GM23338 (cell line): Measurements from ENCODE around the gene ANKRD23. TPM values are rescaled to one million over a fixed set of nuclear protein-coding genes. Genes with fewer than 3 reads are reported as not detected.

Experiments used
- ATAC-seq: fragments of 200-7000 bp; cut with Tn5 transposase; 3 replicates; pipeline ENCODE4 v1.9.1; 2020
- DNase-seq: peaks from one replicate; pipeline ENCODE4 v3.0.0-alpha.2; 2015; ENCODE audit warnings: low spot score
- H2AFZ ChIP-seq: fragments of 200-600 bp; sonication (generic); 2 replicates; pipeline ENCODE4 v1.8.0; 2016; ENCODE audit warnings: antibody characterized with exemption, mild to moderate bottlenecking, moderate library complexity
- H3F3A ChIP-seq: fragments of 200-600 bp; sonication (generic); replicated peaks from 2 replicates; pipeline ENCODE4 v1.8.0; 2017; ENCODE audit warnings: antibody characterized with exemption, mixed run types, low read depth
- H3K27ac ChIP-seq: fragments of 200-600 bp; sonication (generic); 2 replicates; pipeline ENCODE4 v1.6.1; 2016; ENCODE audit warnings: low read depth
- H3K27me3 ChIP-seq: fragments of 200-600 bp; sonication (generic); 2 replicates; pipeline ENCODE4 v1.8.0; 2016; ENCODE audit warnings: mild to moderate bottlenecking, mixed run types, moderate library complexity; ENCODE audit not compliant: insufficient read depth
- H3K36me3 ChIP-seq: fragments of 200-600 bp; sonication (generic); 2 replicates; pipeline ENCODE4 v1.8.0; 2016; ENCODE audit warnings: mild to moderate bottlenecking; ENCODE audit not compliant: insufficient read depth
- H3K4me1 ChIP-seq: fragments of 200-600 bp; sonication (generic); 2 replicates; pipeline ENCODE4 v1.8.0; 2016; ENCODE audit warnings: mild to moderate bottlenecking, moderate library complexity; ENCODE audit not compliant: insufficient read depth
- H3K4me2 ChIP-seq: fragments of 200-600 bp; sonication (generic); 2 replicates; pipeline ENCODE4 v1.7.1; 2017; ENCODE audit warnings: mixed run types
- H3K4me3 ChIP-seq: fragments of 200-600 bp; sonication (generic); 2 replicates; pipeline ENCODE4 v1.6.1; 2016; ENCODE audit warnings: mixed run types
- H3K79me2 ChIP-seq: fragments of 200-600 bp; sonication (generic); replicated peaks from 2 replicates; pipeline ENCODE4 v1.8.0; 2017; ENCODE audit warnings: mild to moderate bottlenecking; ENCODE audit not compliant: insufficient read depth
- H3K9me2 ChIP-seq: fragments of 200-600 bp; sonication (generic); 2 replicates; pipeline ENCODE4 v1.8.0; 2017; ENCODE audit not compliant: insufficient read depth
- H4K20me1 ChIP-seq: fragments of 200-600 bp; sonication (generic); replicated peaks from 2 replicates; pipeline ENCODE4 v1.8.0; 2017; ENCODE audit warnings: mild to moderate bottlenecking; ENCODE audit not compliant: insufficient read depth
- H3K27ac Mint-ChIP-seq: 2 replicates; pipeline ENCODE4 v1.8.0; 2020; ENCODE audit warnings: inconsistent platforms, mild to moderate bottlenecking, moderate library complexity, mixed read lengths
- H3K27me3 Mint-ChIP-seq: 3 replicates; pipeline ENCODE4 v1.8.0; 2022; ENCODE audit warnings: low read depth, mild to moderate bottlenecking, moderate library complexity, mixed read lengths, inconsistent platforms; ENCODE audit not compliant: insufficient read depth, poor library complexity
- H3K36me3 Mint-ChIP-seq: 3 replicates; pipeline ENCODE4 v1.8.0; 2021; ENCODE audit warnings: low read depth, mild to moderate bottlenecking, inconsistent platforms, moderate library complexity, mixed read lengths
- H3K4me1 Mint-ChIP-seq: 3 replicates; pipeline ENCODE4 v1.8.0; 2020; ENCODE audit warnings: mild to moderate bottlenecking, inconsistent platforms, mixed read lengths
- H3K4me3 Mint-ChIP-seq: 3 replicates; pipeline ENCODE4 v1.8.0; 2021; ENCODE audit warnings: moderate library complexity, mild to moderate bottlenecking, inconsistent platforms, mixed read lengths
- H3K9me3 Mint-ChIP-seq: 3 replicates; pipeline ENCODE4 v1.8.0; 2020; ENCODE audit warnings: moderate library complexity, mild to moderate bottlenecking, inconsistent platforms, mixed read lengths
- ETS1 ChIP-seq: IDR thresholded peaks from 2 replicates; pipeline ENCODE4 v1.6.1; 2016; ENCODE audit warnings: antibody characterized with exemption
- EZH2 ChIP-seq: fragments of 200-600 bp; sonication (generic); IDR thresholded peaks from one replicate; pipeline ENCODE4 v1.8.0; 2017; ENCODE audit warnings: antibody characterized with exemption, mild to moderate bottlenecking, low read depth; ENCODE audit not compliant: unreplicated experiment
- EZH2phosphoT487 ChIP-seq: fragments of 200-600 bp; sonication (generic); IDR thresholded peaks from one replicate; pipeline ENCODE4 v1.8.1; 2018; ENCODE audit warnings: antibody characterized with exemption; ENCODE audit not compliant: unreplicated experiment
- JUNB ChIP-seq: IDR thresholded peaks from one replicate; pipeline ENCODE4 v1.6.1; 2016; ENCODE audit warnings: antibody characterized with exemption; ENCODE audit not compliant: unreplicated experiment
- POLR2AphosphoS5 ChIP-seq: IDR thresholded peaks from 2 replicates; pipeline ENCODE4 v1.6.1; 2016; ENCODE audit warnings: antibody characterized with exemption, low read depth
- STAT1 ChIP-seq: IDR thresholded peaks from one replicate; pipeline ENCODE4 v1.6.1; 2016; ENCODE audit warnings: antibody characterized with exemption; ENCODE audit not compliant: unreplicated experiment
- ZNF114 ChIP-seq: fragments of 250-450 bp; sonication (Bioruptor Pico); IDR thresholded peaks from 2 replicates; pipeline ENCODE4 v1.5.0; 2020; ENCODE audit warnings: mild to moderate bottlenecking, moderate library complexity
- ZNF331 ChIP-seq: fragments of 250-450 bp; sonication (Bioruptor Pico); IDR thresholded peaks from 2 replicates; pipeline ENCODE4 v1.5.0; 2020; ENCODE audit warnings: low read depth, mild to moderate bottlenecking, moderate library complexity
- ZNF462 ChIP-seq: fragments of 250-450 bp; sonication (Bioruptor Pico); IDR thresholded peaks from 2 replicates; pipeline ENCODE4 v1.5.0; 2020; ENCODE audit warnings: mild to moderate bottlenecking, moderate library complexity
- polyA plus RNA-seq: library from polyadenylated mRNA; unstranded; fragments of >200 nt; fragmentation: Nextera tagmentation; extraction: Ambion mirVana; gene quantifications from 2 replicates; pipeline ENCODE4 v1.2.1, GENCODE V29; 2016
- total RNA-seq: library from RNA; depleted of rRNA; stranded (reverse); fragments of >200 nt; shearing (Covaris generic); gene quantifications from 2 replicates; pipeline ENCODE4 v1.2.3, GENCODE V29; 2014

The ANKRD23 gene
- total and polyA plus RNA-seq, 2 experiments from 2014 or later, result 4.0 to 5.0 TPM

GRCh38 chr2:96866986-96867755 lies 23.4 kb upstream of the ANKRD23 start (continued):
- TF ChIP-seq ZNF462 (CRISPR knock-in tag), result no peak

- no peak for ATAC-seq
- Mint-ChIP-seq H3K27ac (no peak overlapping the region), H3K36me3 (peaks cover 57% of the 10 kb centered on the region), H3K9me3 (no peaks in the 10 kb centered on the region; the same call in 2 of the 3 replicates), H3K4me3 (peak overlapping the region; percentile 52; the same call in 2 of the 3 replicates), H3K4me1 (peaks cover 24% of the 10 kb centered on the region), H3K27me3 (peaks cover 20% of the 10 kb centered on the region)
- no peak overlapping the region for H3K4me3 ChIP-seq
- H3K79me2 ChIP-seq, result peaks cover 36% of the 10 kb centered on the region
- H3K4me2 ChIP-seq, result no peak overlapping the region
- peaks cover 16% of the 10 kb centered on the region for H3K4me1 ChIP-seq
- H4K20me1 ChIP-seq, result no peaks in the 10 kb centered on the region; the same call in 1 of the 2 replicates
- H3F3A ChIP-seq, result peaks cover 7% of the 10 kb centered on the region; the same call in 1 of the 2 replicates
- DNase-seq, result no peak
- no peak overlapping the region for H2AFZ ChIP-seq
- H3K27ac ChIP-seq, result no peak overlapping the region
- no peaks in the 10 kb centered on the region for H3K27me3 ChIP-seq
- H3K36me3 ChIP-seq, result peaks cover 26% of the 10 kb centered on the region; the same call in 1 of the 2 replicates
- H3K9me2 ChIP-seq, result no peaks in the 10 kb centered on the region
- TF ChIP-seq ZNF331 (CRISPR knock-in tag), result no peak
- no peak for TF ChIP-seq JUNB
- TF ChIP-seq POLR2AphosphoS5, result no peak
- no peak for TF ChIP-seq STAT1
- no peak for TF ChIP-seq ZNF114 (CRISPR knock-in tag)
- TF ChIP-seq ETS1, result no peak
- no peak for TF ChIP-seq EZH2
- TF ChIP-seq EZH2phosphoT487, result no peak
These were observed 22.8 kb upstream of the ANKRD23 start for GRCh38 chr2:96866586-96866985.
